Myocyte (in vitro differentiated cells): ENCODE results near the gene DNAJB7. TPM values are rescaled to one million over a fixed set of nuclear protein-coding genes. Genes with fewer than 3 reads are reported as not detected.
"Not testable (repeated sequence)": the region's sequence is repeated elsewhere in the genome, so short reads cannot be mapped to it uniquely, and the experiment has no call there.

Experiments used
- DNase-seq: peaks from one replicate; pipeline ENCODE4 v3.0.0-alpha.2; 2012; ENCODE audit warnings: low read depth
- microRNA-seq: library from miRNA; unstranded; fragments of <30 nt; microRNA quantifications from one replicate; pipeline ENCODE4, GENCODE V29; 2016
- total RNA-seq: library from RNA; depleted of rRNA; stranded (reverse); fragments of >200 nt; gene quantifications from 2 replicates; pipeline ENCODE4 v1.2.3, GENCODE V29; 2014

The DNAJB7 gene
- total RNA-seq, 1 donor from 2014 or later = not detected

GRCh38 chr22:40845816-40846215 lies 16.1 kb downstream of the DNAJB7 start:
- DNase-seq = not testable (repeated sequence)

GRCh38 chr22:40844951-40845350 lies 17.0 kb downstream of the DNAJB7 start:
- DNase-seq = no peak

GRCh38 chr22:40838486-40838885 lies 23.4 kb downstream of the DNAJB7 start:
- no peak for DNase-seq

GRCh38 chr22:40834619-40835018 lies 27.3 kb downstream of the DNAJB7 start:
- DNase-seq = no peak

- no peak for DNase-seq
Measured at GRCh38 chr22:40829131-40829530, 32.8 kb downstream of the DNAJB7 start.

- DNase-seq = no peak
Measured at GRCh38 chr22:40826984-40827741, 34.8 kb downstream of the DNAJB7 start.

- not testable (repeated sequence) for DNase-seq
Measured at GRCh38 chr22:40826292-40826691, 35.6 kb downstream of the DNAJB7 start.

- DNase-seq = no peak
Measured at GRCh38 chr22:40823426-40823825, 38.5 kb downstream of the DNAJB7 start.

- DNase-seq = no peak
Measured at GRCh38 chr22:40819599-40820140, 42.2 kb downstream of the DNAJB7 start.

GRCh38 chr22:40818747-40819598 lies 42.9 kb downstream of the DNAJB7 start, which contains the start of gene SLC25A17:
SLC25A17 (minus strand) TSS chr22:40819346; CDS start chr22:40819248, 98 bp downstream.
- DNase-seq = peak; percentile 85

- DNase-seq = no peak
Measured at GRCh38 chr22:40818192-40818746, 43.6 kb downstream of the DNAJB7 start.

- no peak for DNase-seq
Measured at GRCh38 chr22:40817737-40818136, 44.2 kb downstream of the DNAJB7 start.

GRCh38 chr22:40813912-40814315 lies 48.0 kb downstream of the DNAJB7 start:
- no peak for DNase-seq

Small RNA genes within 50 kb of the gene (microRNA-seq; reads per million reads assigned to microRNA genes)
- 1.1 reads per million for gene MIR4766

Other genes starting within 250 kb of the DNAJB7 start
- gene MRTFA, start 225.4 kb downstream of the DNAJB7 start, total RNA-seq = 47.0 and 51.1 TPM in 2 replicates
- gene MCHR1, start 182.6 kb downstream of the DNAJB7 start, total RNA-seq = 0.94 and 2.1 TPM in 2 replicates
- gene SLC25A17, start 42.8 kb downstream of the DNAJB7 start, total RNA-seq = 18.0 and 26.2 TPM in 2 replicates
- gene ST13, start 5.5 kb downstream of the DNAJB7 start, total RNA-seq = 219 and 222 TPM in 2 replicates
- gene XPNPEP3, start 5.0 kb downstream of the DNAJB7 start, total RNA-seq = 9.1 and 12.6 TPM in 2 replicates
- 66.6 and 83.9 TPM in 2 replicates for gene RBX1, start 89.3 kb upstream of the DNAJB7 start, total RNA-seq
- gene EP300, start 230.5 kb upstream of the DNAJB7 start, total RNA-seq = 30.4 and 41.1 TPM in 2 replicates